ENCODE data around the gene ABCD2.

DNA sequence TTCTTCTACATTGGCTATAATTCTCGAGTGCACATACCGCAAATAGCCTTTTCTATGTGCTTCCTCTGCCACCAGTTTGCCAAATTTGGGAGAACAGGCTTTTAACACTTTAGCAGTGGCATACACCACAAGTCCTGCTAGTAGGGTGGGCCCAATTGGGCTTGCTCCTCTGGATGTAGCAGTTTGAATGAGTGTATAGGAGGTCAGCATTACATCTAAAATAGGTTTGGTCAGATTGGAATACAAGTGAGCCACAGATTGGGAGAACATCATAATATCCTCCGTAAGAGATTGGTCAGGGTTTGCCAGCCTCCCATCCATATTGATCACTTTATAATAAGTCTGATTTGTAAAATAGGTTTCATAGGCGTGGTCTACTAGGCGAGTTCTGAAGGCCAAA lies 902 bp downstream of the ABCD2 start:
- TF ChIP-seq, protein P1, sequence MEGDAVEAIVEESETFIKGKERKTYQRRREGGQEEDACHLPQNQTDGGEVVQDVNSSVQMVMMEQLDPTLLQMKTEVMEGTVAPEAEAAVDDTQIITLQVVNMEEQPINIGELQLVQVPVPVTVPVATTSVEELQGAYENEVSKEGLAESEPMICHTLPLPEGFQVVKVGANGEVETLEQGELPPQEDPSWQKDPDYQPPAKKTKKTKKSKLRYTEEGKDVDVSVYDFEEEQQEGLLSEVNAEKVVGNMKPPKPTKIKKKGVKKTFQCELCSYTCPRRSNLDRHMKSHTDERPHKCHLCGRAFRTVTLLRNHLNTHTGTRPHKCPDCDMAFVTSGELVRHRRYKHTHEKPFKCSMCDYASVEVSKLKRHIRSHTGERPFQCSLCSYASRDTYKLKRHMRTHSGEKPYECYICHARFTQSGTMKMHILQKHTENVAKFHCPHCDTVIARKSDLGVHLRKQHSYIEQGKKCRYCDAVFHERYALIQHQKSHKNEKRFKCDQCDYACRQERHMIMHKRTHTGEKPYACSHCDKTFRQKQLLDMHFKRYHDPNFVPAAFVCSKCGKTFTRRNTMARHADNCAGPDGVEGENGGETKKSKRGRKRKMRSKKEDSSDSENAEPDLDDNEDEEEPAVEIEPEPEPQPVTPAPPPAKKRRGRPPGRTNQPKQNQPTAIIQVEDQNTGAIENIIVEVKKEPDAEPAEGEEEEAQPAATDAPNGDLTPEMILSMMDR (IDR thresholded peaks at IDR 0.05), result no peak
- no peak for TF ChIP-seq POLR2A (IDR thresholded peaks at IDR 0.05)

All from body of pancreas (tissue), 4 donors.